Caco-2 (cell line): ENCODE measurements around the gene PCBP3. TPM values are rescaled to one million over a fixed set of nuclear protein-coding genes. Genes with fewer than 3 reads are reported as not detected.

ENCODE experiments used
- BruUV-seq: library from RNA; stranded (reverse); fragments of 400-500 nt; replicated peaks from 2 replicates; lab custom pipeline; 2021; lab: Mats Ljungman, UMichigan
- CTCF ChIA-PET: fragments of 300-600 bp; sonication (Branson Sonifier 250); formaldehyde crosslinking; loops from one replicate; lab custom pipeline; 2022; ENCODE audit warnings: antibody characterized with exemption; lab: Charles Lee
- POLR2A ChIA-PET: fragments of 300-600 bp; sonication (Branson Sonifier 250); formaldehyde crosslinking; loops from one replicate; lab custom pipeline; 2022; ENCODE audit warnings: antibody characterized with exemption; lab: Charles Lee
- DNase-seq, 2 experiments: peaks; one replicate each; pipeline versions ENCODE4 v3.0.0 to v3.0.0-alpha.2; 2020 to 2022
- H3K27me3 ChIP-seq: replicated peaks from 2 replicates; pipeline ENCODE4 v1.6.0; 2011; ENCODE audit warnings: low read length; ENCODE audit not compliant: control insufficient read depth, insufficient read depth
- H3K36me3 ChIP-seq: 2 replicates; pipeline ENCODE4 v1.5.1; 2011; ENCODE audit warnings: low read length; ENCODE audit not compliant: control insufficient read depth, insufficient read depth
- H3K4me1 ChIP-seq: fragments of 250-450 bp; sonication (Bioruptor Pico); 2 replicates; pipeline ENCODE4 v1.5.1; 2020; ENCODE audit warnings: mild to moderate bottlenecking
- H3K4me3 ChIP-seq: 2 replicates; pipeline ENCODE4 v1.5.1; 2011; ENCODE audit warnings: low read depth, mild to moderate bottlenecking, control low read depth, low read length
- H3K9me3 ChIP-seq: fragments of 250-450 bp; sonication (Bioruptor Pico); 2 replicates; pipeline ENCODE4 v1.5.1; 2020; ENCODE audit warnings: mild to moderate bottlenecking, moderate library complexity
- H3K27ac Mint-ChIP-seq: one replicate; pipeline ENCODE4 v1.8.0; 2022; ENCODE audit warnings: mixed read lengths; ENCODE audit not compliant: unreplicated experiment
- H3K27me3 Mint-ChIP-seq: one replicate; pipeline ENCODE4 v1.8.0; 2022; ENCODE audit warnings: mixed read lengths; ENCODE audit not compliant: insufficient read depth, unreplicated experiment
- H3K36me3 Mint-ChIP-seq: one replicate; pipeline ENCODE4 v1.8.0; 2022; ENCODE audit warnings: mild to moderate bottlenecking, mixed read lengths; ENCODE audit not compliant: insufficient read depth, unreplicated experiment
- H3K4me1 Mint-ChIP-seq: one replicate; pipeline ENCODE4 v1.8.0; 2022; ENCODE audit warnings: low read depth, mixed read lengths; ENCODE audit not compliant: unreplicated experiment
- H3K4me3 Mint-ChIP-seq: one replicate; pipeline ENCODE4 v1.8.0; 2022; ENCODE audit warnings: mild to moderate bottlenecking, moderate library complexity, mixed read lengths; ENCODE audit not compliant: unreplicated experiment
- H3K9me3 Mint-ChIP-seq: one replicate; pipeline ENCODE4 v1.8.0; 2022; ENCODE audit warnings: mixed read lengths; ENCODE audit not compliant: unreplicated experiment
- intact Hi-C: fragments of 100-400 bp; cut with micrococcal nuclease; formaldehyde crosslinking; loops from one replicate; pipeline ENCODE4 v1.10.0; 2022; ENCODE audit not compliant: unreplicated experiment
- total RNA-seq: library from RNA; stranded (reverse); gene quantifications from 2 replicates; pipeline ENCODE4 v1.2.3, GENCODE V29; 2022
- TF ChIP-seq, protein P1 (sequence below), 2 experiments: fragments of 200-600 bp in 1 of 2; IDR thresholded peaks; 1 replicate in 1 of 2; 2 replicates in 1 of 2; pipeline versions ENCODE4 v1.5.1 to v1.8.0; 2011 to 2022; ENCODE audit warnings: antibody characterized with exemption in 1 of 2, control low read depth in 1 of 2, inconsistent platforms in 1 of 2, low read depth in 1 of 2, low read length in 1 of 2, mild to moderate bottlenecking in 1 of 2, moderate library complexity in 1 of 2; ENCODE audit not compliant: insufficient read depth in 1 of 2, severe bottlenecking in 1 of 2, unreplicated experiment in 1 of 2

PCBP3 gene
- total RNA-seq, 1 experiment from 2014 or later, result 0.75 TPM

DNA sequence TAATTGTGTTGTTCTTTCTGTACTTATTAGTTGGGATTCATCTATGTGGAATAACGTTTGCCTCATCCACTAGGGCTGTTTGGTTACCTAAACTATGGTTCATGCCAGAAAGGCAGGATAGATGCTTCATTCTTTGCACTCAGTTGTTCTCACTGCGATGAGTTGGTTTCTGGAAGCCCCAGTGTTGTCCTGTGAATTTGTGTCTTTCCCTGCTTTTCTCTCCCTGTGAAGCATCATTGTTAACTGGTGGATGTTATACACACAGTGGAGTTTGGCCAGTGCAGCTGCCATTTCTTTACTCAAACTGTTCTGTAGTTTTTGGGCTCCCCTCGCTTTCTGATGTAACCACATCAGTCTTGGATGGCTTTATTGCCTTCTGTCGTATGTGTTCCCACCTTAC is 194.4 kb downstream of the PCBP3 start:
- H3K27me3 Mint-ChIP-seq, result peaks cover 3% of the 10 kb centered on the region
- H3K9me3 Mint-ChIP-seq, result peaks cover 16% of the 10 kb centered on the region
- ChIA-PET CTCF (no interaction called here), POLR2A (no interaction called here)
- Histone ChIP-seq H3K4me1 (no peaks in the 10 kb centered on the region), H3K4me3 (no peak overlapping the region), H3K9me3 (peaks cover 9% of the 10 kb centered on the region), H3K36me3 (no peaks in the 10 kb centered on the region), H3K27me3 (no peaks in the 10 kb centered on the region)
- H3K4me1 Mint-ChIP-seq, result no peaks in the 10 kb centered on the region
- DNase-seq, result no peak
- intact Hi-C loops, result no loop called here
- H3K27ac Mint-ChIP-seq, result no peak overlapping the region
- no peaks in the 10 kb centered on the region for H3K36me3 Mint-ChIP-seq
- BruUV-seq, result no TSS peak
- H3K4me3 Mint-ChIP-seq, result no peak overlapping the region
- TF ChIP-seq, protein P1, sequence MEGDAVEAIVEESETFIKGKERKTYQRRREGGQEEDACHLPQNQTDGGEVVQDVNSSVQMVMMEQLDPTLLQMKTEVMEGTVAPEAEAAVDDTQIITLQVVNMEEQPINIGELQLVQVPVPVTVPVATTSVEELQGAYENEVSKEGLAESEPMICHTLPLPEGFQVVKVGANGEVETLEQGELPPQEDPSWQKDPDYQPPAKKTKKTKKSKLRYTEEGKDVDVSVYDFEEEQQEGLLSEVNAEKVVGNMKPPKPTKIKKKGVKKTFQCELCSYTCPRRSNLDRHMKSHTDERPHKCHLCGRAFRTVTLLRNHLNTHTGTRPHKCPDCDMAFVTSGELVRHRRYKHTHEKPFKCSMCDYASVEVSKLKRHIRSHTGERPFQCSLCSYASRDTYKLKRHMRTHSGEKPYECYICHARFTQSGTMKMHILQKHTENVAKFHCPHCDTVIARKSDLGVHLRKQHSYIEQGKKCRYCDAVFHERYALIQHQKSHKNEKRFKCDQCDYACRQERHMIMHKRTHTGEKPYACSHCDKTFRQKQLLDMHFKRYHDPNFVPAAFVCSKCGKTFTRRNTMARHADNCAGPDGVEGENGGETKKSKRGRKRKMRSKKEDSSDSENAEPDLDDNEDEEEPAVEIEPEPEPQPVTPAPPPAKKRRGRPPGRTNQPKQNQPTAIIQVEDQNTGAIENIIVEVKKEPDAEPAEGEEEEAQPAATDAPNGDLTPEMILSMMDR (IDR thresholded peaks at IDR 0.05; ENCODE audit: insufficient read depth in 1 of 2, low read depth in 1 of 2, low read length in 1 of 2, severe bottlenecking in 1 of 2, unreplicated experiment in 1 of 2), result no peak

DNA sequence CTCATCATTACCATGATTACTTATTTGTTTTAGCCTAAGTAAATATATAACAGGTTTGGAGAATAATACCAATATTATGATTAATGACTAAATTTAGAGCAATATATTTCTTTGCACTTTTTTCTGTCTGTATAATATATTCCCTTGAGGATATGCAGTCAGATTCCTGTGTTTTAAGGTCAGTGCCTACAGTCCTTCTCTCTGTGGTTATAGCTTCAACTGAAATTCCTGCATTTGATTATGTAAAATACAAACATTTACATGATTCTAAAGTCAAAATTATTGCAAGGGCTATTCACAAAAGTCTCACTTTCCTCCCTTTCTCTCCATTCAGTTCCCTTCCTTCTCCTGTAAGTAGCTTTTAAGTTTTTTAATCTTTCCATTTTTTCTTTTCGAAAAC is 195.1 kb downstream of the PCBP3 start:
- H3K27me3 Mint-ChIP-seq, result peaks cover 3% of the 10 kb centered on the region
- no peaks in the 10 kb centered on the region for H3K4me1 Mint-ChIP-seq
- H3K4me3 Mint-ChIP-seq, result no peak overlapping the region
- peaks cover 16% of the 10 kb centered on the region for H3K9me3 Mint-ChIP-seq
- no peaks in the 10 kb centered on the region for H3K36me3 ChIP-seq
- TF ChIP-seq, protein P1 (IDR thresholded peaks at IDR 0.05; ENCODE audit: insufficient read depth in 1 of 2, low read depth in 1 of 2, low read length in 1 of 2, severe bottlenecking in 1 of 2, unreplicated experiment in 1 of 2), result no peak
- POLR2A ChIA-PET, result no interaction called here
- intact Hi-C loops, result no loop called here
- no peak for DNase-seq
- no peak overlapping the region for H3K27ac Mint-ChIP-seq
- H3K4me1 ChIP-seq, result no peaks in the 10 kb centered on the region
- H3K4me3 ChIP-seq, result no peak overlapping the region
- CTCF ChIA-PET, result no interaction called here
- no peaks in the 10 kb centered on the region for H3K27me3 ChIP-seq
- no TSS peak for BruUV-seq
- H3K36me3 Mint-ChIP-seq, result no peaks in the 10 kb centered on the region
- H3K9me3 ChIP-seq, result peaks cover 9% of the 10 kb centered on the region

- Mint-ChIP-seq H3K27me3 (peaks cover 3% of the 10 kb centered on the region), H3K4me3 (no peak overlapping the region), H3K4me1 (no peaks in the 10 kb centered on the region), H3K36me3 (no peaks in the 10 kb centered on the region), H3K27ac (no peak overlapping the region), H3K9me3 (peaks cover 16% of the 10 kb centered on the region)
- H3K4me1 ChIP-seq, result no peaks in the 10 kb centered on the region
- ChIA-PET CTCF (no interaction called here), POLR2A (no interaction called here)
- H3K27me3 ChIP-seq, result no peaks in the 10 kb centered on the region
- no peaks in the 10 kb centered on the region for H3K36me3 ChIP-seq
- intact Hi-C loops, result no loop called here
- no peak for DNase-seq
- peaks cover 9% of the 10 kb centered on the region for H3K9me3 ChIP-seq
- TF ChIP-seq, protein P1 (IDR thresholded peaks at IDR 0.05; ENCODE audit: insufficient read depth in 1 of 2, low read depth in 1 of 2, low read length in 1 of 2, severe bottlenecking in 1 of 2, unreplicated experiment in 1 of 2), result no peak
- H3K4me3 ChIP-seq, result no peak overlapping the region
- BruUV-seq, result no TSS peak
Observed at GRCh38 chr21:45839274-45839673, 195.7 kb downstream of the PCBP3 start.
